Activated T-cell treated with anti-CD3 and anti-CD28 coated beads, Interleukin-2, amount 50 U/mL, for 4 hours (primary cell): ENCODE data around the gene RASAL2. TPM values are rescaled to one million over a fixed set of nuclear protein-coding genes. Genes with fewer than 3 reads are reported as not detected.

Experiments used
- ATAC-seq, 2 donors: fragments of 200-7000 bp; cut with Tn5 transposase; one replicate each; pipeline ENCODE4 v1.10.0; 2021
- DNase-seq: peaks from one replicate; pipeline ENCODE4 v3.0.0-alpha.2; 2020
- H3K27me3 Mint-ChIP-seq: one replicate; pipeline ENCODE4 v1.8.0; 2021; ENCODE audit warnings: low read depth, mixed read lengths
- H3K36me3 Mint-ChIP-seq: one replicate; pipeline ENCODE4 v1.8.0; 2022; ENCODE audit warnings: mixed read lengths; ENCODE audit not compliant: insufficient read depth
- H3K4me1 Mint-ChIP-seq: one replicate; pipeline ENCODE4 v1.8.0; 2021; ENCODE audit warnings: low read depth, mixed read lengths
- H3K4me3 Mint-ChIP-seq: one replicate; pipeline ENCODE4 v1.8.0; 2021; ENCODE audit warnings: mild to moderate bottlenecking, moderate library complexity, mixed read lengths
- H3K9me3 Mint-ChIP-seq: one replicate; pipeline ENCODE4 v1.8.0; 2021; ENCODE audit warnings: mixed read lengths
- total RNA-seq, 3 donors: library from RNA; stranded (reverse); gene quantifications; one replicate each; pipeline ENCODE4 v1.2.1, GENCODE V29; 2021

RASAL2 gene
- under 1 TPM; 0.03 to 0.15 (median 0.08) TPM for total RNA-seq

- Mint-ChIP-seq H3K27me3 (peaks cover 62% of the 10 kb centered on the region), H3K36me3 (no peaks in the 10 kb centered on the region), H3K9me3 (no peaks in the 10 kb centered on the region), H3K4me1 (peaks cover 11% of the 10 kb centered on the region), H3K4me3 (peak within 1 kb of the TSS; percentile 64)
- DNase-seq (no peak), ATAC-seq (peak; percentile 46 to 60)
Observed at GRCh38 chr1:178093951-178094738, at the start of gene RASAL2. Gene RASAL2, plus strand, starts transcription at chr1:178094104. Its CDS starts 389 bp downstream, at chr1:178094493.

GRCh38 chr1:178046591-178047270 is 47.2 kb upstream of the RASAL2 start:
- no peak for ATAC-seq
- Mint-ChIP-seq H3K4me1 (no peaks in the 10 kb centered on the region), H3K4me3 (no peak overlapping the region), H3K27me3 (no peaks in the 10 kb centered on the region), H3K9me3 (no peaks in the 10 kb centered on the region), H3K36me3 (no peaks in the 10 kb centered on the region)
- no peak for DNase-seq

- H3K9me3 Mint-ChIP-seq = no peaks in the 10 kb centered on the region
- H3K36me3 Mint-ChIP-seq = no peaks in the 10 kb centered on the region
- no peaks in the 10 kb centered on the region for H3K27me3 Mint-ChIP-seq
- ATAC-seq = no peak
- no peak overlapping the region for H3K4me3 Mint-ChIP-seq
- no peaks in the 10 kb centered on the region for H3K4me1 Mint-ChIP-seq
- no peak for DNase-seq
Observed at GRCh38 chr1:178047403-178048093, 46.4 kb upstream of the RASAL2 start.

GRCh38 chr1:178048426-178048825 is 45.5 kb upstream of the RASAL2 start:
- ATAC-seq (no peak), DNase-seq (no peak)
- Mint-ChIP-seq H3K36me3 (no peaks in the 10 kb centered on the region), H3K4me3 (no peak overlapping the region), H3K27me3 (no peaks in the 10 kb centered on the region), H3K9me3 (no peaks in the 10 kb centered on the region), H3K4me1 (no peaks in the 10 kb centered on the region)

- Mint-ChIP-seq H3K4me1 (no peaks in the 10 kb centered on the region), H3K4me3 (no peak overlapping the region), H3K36me3 (no peaks in the 10 kb centered on the region), H3K9me3 (no peaks in the 10 kb centered on the region), H3K27me3 (no peaks in the 10 kb centered on the region)
- no peak for DNase-seq
- no peak for ATAC-seq
Observed at GRCh38 chr1:178048883-178049282, 45.0 kb upstream of the RASAL2 start.

- Mint-ChIP-seq H3K4me1 (no peaks in the 10 kb centered on the region), H3K36me3 (no peaks in the 10 kb centered on the region), H3K4me3 (no peak overlapping the region), H3K9me3 (no peaks in the 10 kb centered on the region), H3K27me3 (no peaks in the 10 kb centered on the region)
- no peak for ATAC-seq
- DNase-seq = no peak
Observed at GRCh38 chr1:178050084-178050483, 43.8 kb upstream of the RASAL2 start.

- no peaks in the 10 kb centered on the region for H3K36me3 Mint-ChIP-seq
- no peaks in the 10 kb centered on the region for H3K4me1 Mint-ChIP-seq
- no peak for ATAC-seq
- no peak for DNase-seq
- no peaks in the 10 kb centered on the region for H3K27me3 Mint-ChIP-seq
- no peaks in the 10 kb centered on the region for H3K9me3 Mint-ChIP-seq
- H3K4me3 Mint-ChIP-seq = no peak overlapping the region
Observed at GRCh38 chr1:178051071-178051470, 42.8 kb upstream of the RASAL2 start.

GRCh38 chr1:178052650-178053461 is 41.0 kb upstream of the RASAL2 start:
- no peaks in the 10 kb centered on the region for H3K9me3 Mint-ChIP-seq
- no peaks in the 10 kb centered on the region for H3K27me3 Mint-ChIP-seq
- no peak overlapping the region for H3K4me3 Mint-ChIP-seq
- no peaks in the 10 kb centered on the region for H3K4me1 Mint-ChIP-seq
- ATAC-seq (no peak), DNase-seq (no peak)
- H3K36me3 Mint-ChIP-seq = no peaks in the 10 kb centered on the region

GRCh38 chr1:178055093-178055492 is 38.8 kb upstream of the RASAL2 start:
- ATAC-seq (no peak), DNase-seq (no peak)
- Mint-ChIP-seq H3K9me3 (no peaks in the 10 kb centered on the region), H3K36me3 (no peaks in the 10 kb centered on the region), H3K4me3 (no peak overlapping the region), H3K27me3 (no peaks in the 10 kb centered on the region), H3K4me1 (no peaks in the 10 kb centered on the region)

GRCh38 chr1:178055779-178056471 is 38.0 kb upstream of the RASAL2 start:
- Mint-ChIP-seq H3K27me3 (no peaks in the 10 kb centered on the region), H3K4me3 (no peak overlapping the region), H3K4me1 (no peaks in the 10 kb centered on the region), H3K9me3 (no peaks in the 10 kb centered on the region), H3K36me3 (no peaks in the 10 kb centered on the region)
- no peak for DNase-seq
- ATAC-seq = no peak

- Mint-ChIP-seq H3K9me3 (no peaks in the 10 kb centered on the region), H3K4me3 (no peak overlapping the region), H3K27me3 (no peaks in the 10 kb centered on the region), H3K36me3 (no peaks in the 10 kb centered on the region), H3K4me1 (no peaks in the 10 kb centered on the region)
- ATAC-seq = no peak
- no peak for DNase-seq
Observed at GRCh38 chr1:178057141-178057765, 36.7 kb upstream of the RASAL2 start.

- Mint-ChIP-seq H3K27me3 (no peaks in the 10 kb centered on the region), H3K36me3 (no peaks in the 10 kb centered on the region), H3K4me1 (no peaks in the 10 kb centered on the region), H3K4me3 (no peak overlapping the region), H3K9me3 (no peaks in the 10 kb centered on the region)
- no peak for ATAC-seq
- DNase-seq = no peak
Observed at GRCh38 chr1:178057912-178058534, 35.9 kb upstream of the RASAL2 start.
